NCI-H2196 treated with DMSO at 0.1 percent for 48 hours (cell line): ENCODE data around the gene RALA.
"Not testable (repeated sequence)": the region's sequence is repeated elsewhere in the genome, so short reads cannot be mapped to it uniquely, and the experiment has no call there.

Experiments used
- DNase-seq: peaks from one replicate; lab custom pipeline; 2025; ENCODE audit not compliant: unreplicated experiment; lab: John Stamatoyannopoulos, UW

Gene RALA

DNA sequence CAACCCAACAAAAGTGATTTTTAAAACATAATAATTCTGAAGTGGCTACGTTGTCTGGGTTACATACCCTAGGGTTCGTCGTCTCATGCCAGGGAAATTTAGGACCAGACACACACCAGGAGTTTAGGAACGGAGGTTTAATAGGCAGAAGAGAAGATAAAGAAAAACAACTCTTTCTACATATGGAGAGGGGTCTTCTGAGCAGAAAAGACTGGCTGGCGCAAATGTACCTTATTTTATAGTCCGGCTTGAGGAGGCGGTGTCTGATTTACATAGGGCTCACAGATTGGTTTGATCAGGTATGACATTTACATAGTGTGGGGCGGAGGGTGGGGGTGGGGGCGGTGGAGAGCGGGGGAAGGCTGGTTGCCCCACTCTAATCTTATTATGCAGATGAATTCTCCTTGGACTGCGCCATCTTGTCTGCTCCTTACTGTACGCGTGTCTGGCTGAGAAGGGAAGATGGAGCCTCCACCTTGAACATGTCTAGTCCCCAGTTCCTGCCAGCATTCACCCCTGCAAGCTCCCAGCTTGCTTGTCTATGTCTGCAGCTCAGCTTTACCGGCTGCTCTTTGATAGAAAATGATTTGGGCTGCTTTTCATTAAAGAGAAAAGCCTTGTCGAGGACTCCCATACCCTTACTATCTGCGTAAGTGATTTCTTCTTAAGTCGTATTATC, 98.7 kb downstream of the RALA start:
- DNase-seq: no peak

GRCh38 chr7:39727231-39728012, 104.0 kb downstream of the RALA start:
- no peak for DNase-seq

GRCh38 chr7:39732837-39733804, 109.7 kb downstream of the RALA start:
- DNase-seq: peak; percentile 91

- DNase-seq: no peak
Measured at GRCh38 chr7:39733881-39734632, 110.7 kb downstream of the RALA start.

- DNase-seq: no peak
Measured at GRCh38 chr7:39734633-39735004, 111.2 kb downstream of the RALA start.

- DNase-seq: no peak
Measured at GRCh38 chr7:39735903-39736302, 112.5 kb downstream of the RALA start.

- DNase-seq: no peak
Measured at GRCh38 chr7:39741942-39742623, 118.7 kb downstream of the RALA start.

GRCh38 chr7:39744620-39745019, 121.2 kb downstream of the RALA start:
- no peak for DNase-seq

DNA sequence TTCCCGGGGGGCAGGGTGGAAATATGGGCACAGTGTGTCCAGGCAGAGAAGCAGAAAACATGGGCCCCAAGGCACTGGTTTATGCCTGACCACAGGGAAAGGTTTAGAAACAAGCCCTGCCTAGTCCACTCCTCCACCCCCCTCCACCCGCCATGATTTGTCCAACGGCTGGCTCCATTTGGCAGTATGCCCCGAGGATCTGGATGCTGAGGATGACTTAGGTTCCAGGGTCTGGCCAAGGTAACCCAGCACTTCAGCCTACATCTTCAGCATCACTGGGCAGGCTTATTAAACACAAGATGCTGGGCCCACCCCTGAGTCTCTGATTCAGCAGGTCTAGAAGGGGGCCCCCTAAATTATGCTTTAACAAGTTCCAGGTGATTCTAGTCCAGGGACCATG, 121.9 kb downstream of the RALA start:
- no peak for DNase-seq

DNA sequence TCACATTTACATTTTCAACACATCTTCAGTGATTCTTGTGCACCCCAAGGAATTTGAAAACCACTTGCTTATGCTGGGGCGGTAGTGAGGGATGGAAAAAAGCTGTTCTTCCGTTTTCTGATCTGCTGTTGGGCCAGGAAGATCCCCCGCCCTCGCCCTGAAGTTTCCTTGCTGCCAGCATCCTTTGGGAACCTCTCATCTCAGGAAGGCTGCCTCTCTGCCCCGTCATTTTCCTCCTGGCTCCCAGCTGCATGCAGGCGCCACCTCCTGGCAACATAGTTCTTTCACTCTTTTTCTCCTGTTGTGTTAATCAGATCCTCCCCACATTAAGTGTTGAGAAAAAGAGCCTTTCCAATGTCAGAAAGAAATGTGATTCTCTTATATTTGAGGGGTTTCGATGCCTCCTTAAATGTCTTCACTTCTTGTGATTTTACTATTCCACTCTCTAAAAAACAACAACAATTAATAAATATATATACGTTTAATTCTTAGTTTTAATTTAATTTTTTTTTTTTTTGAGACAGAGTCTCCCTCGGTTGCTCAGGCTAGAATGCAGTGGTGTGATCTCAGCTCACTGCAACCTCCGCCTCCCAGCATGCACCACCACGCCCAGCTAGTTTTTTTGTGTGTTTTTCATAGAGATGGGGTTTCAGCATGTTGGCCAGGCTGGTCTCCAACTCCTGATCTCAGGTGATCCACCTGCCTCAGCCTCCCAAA, 122.9 kb downstream of the RALA start:
- peak; percentile 37 for DNase-seq

GRCh38 chr7:39749177-39749576, 125.8 kb downstream of the RALA start:
- no peak for DNase-seq

- DNase-seq: no peak
Measured at GRCh38 chr7:39749717-39750116, 126.3 kb downstream of the RALA start.

DNA sequence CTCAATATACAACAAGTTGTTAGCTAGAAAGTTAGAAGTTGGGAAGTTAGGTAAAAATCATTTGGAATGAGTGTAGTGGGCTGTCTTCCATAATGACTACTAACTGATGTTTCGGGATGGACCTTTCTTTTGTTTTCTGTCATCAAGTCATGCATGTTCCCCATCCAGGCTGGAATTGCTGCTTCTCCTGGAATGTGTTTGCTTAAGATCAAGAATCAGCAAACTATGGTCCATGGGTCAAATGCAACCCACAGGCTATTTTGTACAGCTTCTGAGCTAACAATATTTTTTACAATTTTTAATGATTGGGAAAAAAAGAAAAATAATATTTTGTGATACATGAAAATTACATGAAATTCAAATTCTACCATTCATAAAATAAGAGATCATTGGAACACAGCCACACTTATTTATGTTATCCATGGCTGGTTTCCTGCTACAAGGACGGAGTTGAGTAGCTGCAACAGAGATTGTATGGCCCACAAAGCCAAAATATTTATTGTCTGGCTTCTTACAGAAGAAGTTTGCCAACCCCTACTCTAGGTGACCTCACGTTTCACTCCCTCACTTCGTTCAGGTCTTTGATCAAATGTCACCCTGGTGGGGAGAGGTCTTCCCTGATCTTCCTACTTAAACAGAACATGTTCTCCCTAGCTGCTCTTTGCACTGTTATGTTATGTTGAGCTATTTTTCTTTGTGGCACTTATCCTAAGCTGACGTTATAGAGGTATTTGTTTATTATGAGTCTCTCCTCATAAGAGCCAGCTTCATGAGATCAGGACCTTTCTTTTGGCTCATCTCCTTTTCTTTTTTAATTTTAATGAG, 127.1 kb downstream of the RALA start:
- DNase-seq: no peak

DNA sequence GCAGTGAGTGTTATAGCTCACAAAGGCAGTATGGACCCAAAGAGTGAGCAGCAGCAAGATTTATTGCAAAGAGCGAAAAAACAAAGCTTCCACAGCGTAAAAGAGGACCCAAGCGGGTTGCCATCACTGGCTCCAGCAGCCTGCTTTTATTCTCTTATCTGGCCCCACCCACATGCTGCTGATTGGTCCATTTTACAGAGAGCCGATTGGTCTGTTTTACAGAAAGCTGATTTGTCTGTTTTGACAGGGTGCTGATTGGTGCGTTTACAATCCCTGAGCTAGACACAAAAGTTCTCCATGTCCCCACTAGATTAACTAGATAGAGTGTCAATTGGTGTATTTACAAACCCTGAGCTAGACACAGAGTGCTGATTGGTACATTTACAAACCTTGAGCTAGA, 129.9 kb downstream of the RALA start:
- not testable (repeated sequence) for DNase-seq

- no peak for DNase-seq
Measured at GRCh38 chr7:39753823-39754325, 130.5 kb downstream of the RALA start.

DNA sequence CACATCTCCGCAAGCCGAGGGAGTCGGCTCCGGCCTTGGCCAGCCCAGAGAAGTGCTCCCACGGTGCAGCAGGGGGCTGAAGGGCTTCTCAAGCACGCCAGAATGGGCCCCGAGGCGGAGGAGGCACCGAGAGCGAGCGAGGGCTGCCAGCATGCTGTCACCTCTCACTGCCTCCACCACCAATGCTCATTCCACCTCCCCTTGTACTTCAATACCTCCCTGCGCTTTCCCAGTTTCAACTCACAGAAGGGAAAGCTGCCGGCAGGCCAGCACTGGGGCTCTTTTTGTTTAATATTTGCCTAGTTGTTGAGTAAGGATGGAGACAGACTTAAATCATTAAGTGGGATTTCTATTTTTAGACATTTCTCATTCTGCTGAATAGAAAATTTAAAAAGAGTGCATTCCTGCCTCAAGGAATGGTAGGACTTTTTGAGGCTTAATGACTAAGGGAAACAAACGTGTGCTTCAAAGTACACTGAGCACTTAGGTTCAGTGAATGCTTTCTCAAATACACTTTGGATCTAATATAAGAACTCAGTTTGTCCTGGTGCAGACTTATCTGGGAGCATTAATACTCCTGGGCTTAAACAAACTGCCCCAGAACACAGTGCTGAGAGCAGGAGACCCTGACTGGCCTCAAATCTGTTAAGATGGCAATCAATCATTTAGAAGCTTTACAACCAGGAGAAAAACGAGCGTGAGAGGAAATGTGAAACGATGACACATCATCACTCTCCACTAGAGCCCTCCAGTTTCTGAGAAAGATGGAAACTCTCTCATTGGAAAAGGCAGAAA, 131.2 kb downstream of the RALA start:
- DNase-seq: no peak

- DNase-seq: no peak
Measured at GRCh38 chr7:39757604-39758003, 134.2 kb downstream of the RALA start.
